HEK293 (cell line): ENCODE data around the gene TMEM181.

ENCODE experiments used
- CTCF ChIA-PET: fragments of 350-600 bp; formaldehyde crosslinking; extraction: SDS; loops from one replicate; lab custom pipeline; 2021; ENCODE audit warnings: antibody characterized with exemption; lab: Yijun Ruan, JAX
- POLR2A ChIA-PET: fragments of 300-600 bp; formaldehyde crosslinking; extraction: SDS; loops from one replicate; lab custom pipeline; 2020; ENCODE audit warnings: antibody characterized with exemption, inconsistent platforms; lab: Yijun Ruan, JAX
- H3K27ac ChIP-seq: fragments of 200-500 bp; sonication (Bioruptor generic); 2 replicates; pipeline ENCODE4 v1.5.1; 2014; ENCODE audit warnings: low read depth, low read length, control low read depth, inconsistent platforms; ENCODE audit errors: extremely low read depth
- H3K36me3 ChIP-seq, 2 experiments: fragments of 200-500 bp in 1 of 2; sonication (Bioruptor generic) in 1 of 2; 1 replicate in 1 of 2; 2 replicates in 1 of 2; pipeline ENCODE4 v1.5.1; 2014 to 2017; ENCODE audit warnings: inconsistent platforms in 2 of 2, low read length in 2 of 2; ENCODE audit not compliant: control insufficient read depth in 2 of 2, insufficient read depth in 1 of 2
- H3K4me1 ChIP-seq: fragments of 200-500 bp; sonication (Bioruptor generic); 2 replicates; pipeline ENCODE4 v1.5.1; 2014; ENCODE audit warnings: mild to moderate bottlenecking, low read length, inconsistent platforms; ENCODE audit not compliant: control insufficient read depth, insufficient read depth
- H3K4me3 ChIP-seq: 2 replicates; pipeline ENCODE4 v1.5.1; 2011; ENCODE audit warnings: low read depth, mild to moderate bottlenecking, control low read depth, low read length, moderate library complexity
- H3K9me3 ChIP-seq: fragments of 200-500 bp; sonication (Bioruptor generic); 2 replicates; pipeline ENCODE4 v1.5.1; 2014; ENCODE audit warnings: low read depth, low read length, inconsistent platforms; ENCODE audit not compliant: control insufficient read depth, insufficient read depth
- BCL6B ChIP-seq: fragments of 450-650 bp; formaldehyde crosslinking; IDR thresholded peaks from 2 replicates; pipeline ENCODE4 v1.5.1; 2017; ENCODE audit warnings: missing biosample characterization, missing genetic modification characterization
- GFI1B ChIP-seq: fragments of 450-650 bp; formaldehyde crosslinking; IDR thresholded peaks from 2 replicates; pipeline ENCODE4 v1.5.1; 2016; ENCODE audit warnings: missing biosample characterization, missing genetic modification characterization
- GLI4 ChIP-seq: fragments of 450-650 bp; formaldehyde crosslinking; IDR thresholded peaks from 2 replicates; pipeline ENCODE4 v1.5.1; 2016; ENCODE audit warnings: missing biosample characterization, missing genetic modification characterization
- GLIS2 ChIP-seq: fragments of 450-650 bp; formaldehyde crosslinking; IDR thresholded peaks from 2 replicates; pipeline ENCODE4 v1.5.1; 2016; ENCODE audit warnings: missing biosample characterization, missing genetic modification characterization
- HOXD13 ChIP-seq: sonication (generic); formaldehyde crosslinking; IDR thresholded peaks from 2 replicates; pipeline ENCODE4 v1.8.0; 2022; ENCODE audit warnings: missing genetic modification reagents, borderline replicate concordance
- INSM2 ChIP-seq: fragments of 450-650 bp; formaldehyde crosslinking; IDR thresholded peaks from 2 replicates; pipeline ENCODE4 v1.5.1; 2016; ENCODE audit warnings: missing biosample characterization, missing genetic modification characterization
- MZF1 ChIP-seq: fragments of 450-650 bp; formaldehyde crosslinking; IDR thresholded peaks from 2 replicates; pipeline ENCODE4 v1.5.1; 2017; ENCODE audit warnings: missing biosample characterization, missing genetic modification characterization, borderline replicate concordance
- OSR2 ChIP-seq: fragments of 450-650 bp; formaldehyde crosslinking; IDR thresholded peaks from 2 replicates; pipeline ENCODE4 v1.5.1; 2016; ENCODE audit warnings: missing biosample characterization, missing genetic modification characterization
- SETDB1 ChIP-seq: IDR thresholded peaks from one replicate; pipeline ENCODE4 v1.6.1; 2017; ENCODE audit warnings: mild to moderate bottlenecking, low read length, moderate library complexity, mixed read lengths; ENCODE audit not compliant: insufficient read length
- ZBTB10 ChIP-seq: fragments of 450-650 bp; formaldehyde crosslinking; IDR thresholded peaks from 2 replicates; pipeline ENCODE4 v1.5.1; 2016; ENCODE audit warnings: missing biosample characterization, missing genetic modification characterization
- ZBTB20 ChIP-seq: fragments of 450-650 bp; formaldehyde crosslinking; IDR thresholded peaks from 2 replicates; pipeline ENCODE4 v1.5.1; 2016; ENCODE audit warnings: missing biosample characterization, missing genetic modification characterization
- ZNF112 ChIP-seq: fragments of 450-650 bp; formaldehyde crosslinking; IDR thresholded peaks from 2 replicates; pipeline ENCODE4 v1.5.0; 2017; ENCODE audit warnings: missing biosample characterization, missing genetic modification characterization
- ZNF184 ChIP-seq: fragments of 450-650 bp; IDR thresholded peaks from 2 replicates; pipeline ENCODE4 v1.5.1; 2018; ENCODE audit warnings: missing biosample characterization, mild to moderate bottlenecking, missing genetic modification characterization
- ZNF473 ChIP-seq: fragments of 450-650 bp; formaldehyde crosslinking; IDR thresholded peaks from 2 replicates; pipeline ENCODE4 v1.5.1; 2017; ENCODE audit warnings: missing biosample characterization, missing genetic modification characterization
- ZNF513 ChIP-seq: fragments of 450-650 bp; IDR thresholded peaks from 2 replicates; pipeline ENCODE4 v1.5.1; 2018; ENCODE audit warnings: missing biosample characterization, missing genetic modification characterization
- ZNF518A ChIP-seq: fragments of 450-650 bp; formaldehyde crosslinking; conservative IDR thresholded peaks from 2 replicates; pipeline ENCODE4 v1.5.1; 2016; ENCODE audit warnings: low read depth, missing biosample characterization, missing genetic modification characterization
- ZNF555 ChIP-seq: fragments of 450-650 bp; formaldehyde crosslinking; conservative IDR thresholded peaks from 2 replicates; pipeline ENCODE4 v1.5.1; 2017; ENCODE audit warnings: missing biosample characterization, mild to moderate bottlenecking, missing genetic modification characterization, inconsistent platforms
- ZNF610 ChIP-seq: fragments of 450-650 bp; formaldehyde crosslinking; IDR thresholded peaks from 2 replicates; pipeline ENCODE4 v1.5.1; 2016; ENCODE audit warnings: missing biosample characterization, missing genetic modification characterization, borderline replicate concordance
- ZNF76 ChIP-seq: fragments of 450-650 bp; formaldehyde crosslinking; IDR thresholded peaks from 2 replicates; pipeline ENCODE4; 2016; ENCODE audit warnings: low read depth, missing biosample characterization, missing genetic modification characterization, borderline replicate concordance
- ZSCAN23 ChIP-seq: fragments of 450-650 bp; formaldehyde crosslinking; IDR thresholded peaks from 2 replicates; pipeline ENCODE4 v1.5.1; 2016; ENCODE audit warnings: missing biosample characterization, missing genetic modification characterization

TMEM181 gene

GRCh38 chr6:158672726-158673125 lies 112.8 kb downstream of the TMEM181 start (continued):
- no peak for TF ChIP-seq GLIS2 (tag by site-specific recombination)
- no peak for TF ChIP-seq ZNF184
- TF ChIP-seq HOXD13 (CRISPR knock-in tag) = no peak

GRCh38 chr6:158674342-158675131 lies 114.6 kb downstream of the TMEM181 start:
- TF ChIP-seq ZBTB10 (tag by site-specific recombination) (no peak), OSR2 (tag by site-specific recombination) (no peak), ZSCAN23 (no peak), GFI1B (tag by site-specific recombination) (no peak), BCL6B (tag by site-specific recombination) (no peak), INSM2 (tag by site-specific recombination) (no peak), SETDB1 (no peak), ZNF518A (tag by site-specific recombination) (no peak), MZF1 (tag by site-specific recombination) (no peak), ZNF112 (tag by site-specific recombination) (no peak), ZNF473 (tag by site-specific recombination) (no peak), ZNF555 (no peak), ZNF76 (tag by site-specific recombination) (no peak), ZBTB20 (tag by site-specific recombination) (no peak), GLI4 (tag by site-specific recombination) (no peak), ZNF610 (tag by site-specific recombination) (no peak), ZNF513 (tag by site-specific recombination) (no peak)
- TF ChIP-seq, all 188 proteins: peak for 0
- H3K36me3 ChIP-seq = no peaks in the 10 kb centered on the region
- H3K4me1 ChIP-seq = no peaks in the 10 kb centered on the region
- no peaks in the 10 kb centered on the region for H3K9me3 ChIP-seq
- no peak overlapping the region for H3K4me3 ChIP-seq
- ChIA-PET POLR2A (no interaction called here), CTCF (interaction anchor here (1.2 kb wide), 1 partner anchor 44 kb away, joined by 4 read pairs; no protein-coding TSS in a partner anchor)
- no peak overlapping the region for H3K27ac ChIP-seq
